Hematopoietic multipotent progenitor cell treated with erythropoietin and hydrocortisone succinate and interleukin-3 and kit ligand, for 8 days (in vitro differentiated cells): Measurements from ENCODE around the gene METTL8.

Experiments used
- DNase-seq: peaks from one replicate; pipeline ENCODE4 v3.0.0-alpha.2; 2015

METTL8 gene

DNA sequence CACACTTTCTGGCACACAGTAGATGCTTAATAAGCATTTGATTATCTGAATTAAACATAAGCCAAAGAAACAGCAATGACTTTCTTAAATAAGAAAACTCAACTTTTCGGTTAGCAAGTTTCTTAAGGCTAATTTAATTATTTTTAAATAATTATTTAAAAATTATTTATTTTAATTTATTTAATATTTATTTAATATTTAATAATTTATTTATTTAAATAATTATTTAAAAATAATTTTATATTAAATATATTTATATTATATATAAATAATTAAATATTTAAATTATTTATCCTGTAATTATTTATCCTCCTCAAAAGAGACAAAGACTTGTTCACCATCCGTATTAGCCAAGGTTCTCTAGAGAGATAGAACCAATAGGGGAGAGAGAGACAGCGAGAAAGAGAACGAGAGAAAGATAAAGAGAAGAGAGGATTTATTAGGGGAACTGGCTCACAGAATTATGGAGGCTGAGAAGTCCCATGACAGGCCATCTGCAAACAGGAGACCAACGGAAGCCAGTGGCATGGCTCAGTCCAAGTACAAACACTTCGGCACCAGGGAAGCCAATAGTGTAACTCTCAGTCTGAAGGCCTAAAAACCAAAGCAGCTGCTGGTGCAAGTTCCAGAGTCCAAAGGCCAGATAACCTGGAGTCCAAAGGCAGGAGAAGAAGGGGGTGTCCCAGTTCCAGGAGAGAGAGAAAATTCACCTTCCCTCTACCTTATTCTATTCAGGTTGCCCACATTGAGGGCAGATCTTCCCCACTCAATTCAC is 125.3 kb downstream of the METTL8 start:
- DNase-seq = no peak

DNA sequence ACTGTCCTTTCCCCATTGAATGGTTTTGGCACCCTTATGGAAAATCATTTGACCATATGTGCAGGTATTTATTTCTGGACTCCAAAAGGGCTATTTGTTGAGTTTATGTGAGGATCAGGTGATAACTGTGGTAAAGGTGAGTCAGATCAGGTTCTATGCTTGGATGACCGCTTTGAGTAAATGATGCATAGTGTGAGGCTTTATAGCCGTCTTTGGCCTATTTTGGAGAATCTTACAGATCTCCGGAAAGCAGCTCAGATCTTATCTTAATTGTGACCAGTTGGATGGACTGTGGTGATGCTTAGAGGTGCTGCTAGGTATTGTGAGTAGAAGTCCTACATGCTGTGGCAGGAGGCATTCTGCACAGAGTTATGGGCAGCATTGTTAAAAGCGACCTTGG is 126.2 kb downstream of the METTL8 start:
- no peak for DNase-seq

DNA sequence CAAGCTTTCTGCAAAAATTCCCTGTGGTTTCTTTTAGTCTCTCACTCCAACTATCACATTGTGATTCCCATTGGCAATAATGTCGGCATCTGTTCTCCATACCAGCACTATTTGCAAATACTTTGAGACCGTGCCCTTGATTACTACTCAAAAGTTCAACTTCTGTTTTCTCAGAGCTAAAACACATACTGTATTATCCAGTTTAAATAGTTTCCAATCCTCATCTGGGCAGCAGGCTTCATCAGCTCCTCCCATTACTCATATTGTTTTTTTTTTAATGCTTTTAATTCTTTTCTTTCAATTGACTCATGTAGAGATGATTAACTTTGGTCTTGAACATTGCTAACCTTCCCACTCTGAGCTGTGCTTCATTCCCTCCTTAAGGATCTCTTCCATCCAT is 135.8 kb downstream of the METTL8 start:
- no peak for DNase-seq

DNA sequence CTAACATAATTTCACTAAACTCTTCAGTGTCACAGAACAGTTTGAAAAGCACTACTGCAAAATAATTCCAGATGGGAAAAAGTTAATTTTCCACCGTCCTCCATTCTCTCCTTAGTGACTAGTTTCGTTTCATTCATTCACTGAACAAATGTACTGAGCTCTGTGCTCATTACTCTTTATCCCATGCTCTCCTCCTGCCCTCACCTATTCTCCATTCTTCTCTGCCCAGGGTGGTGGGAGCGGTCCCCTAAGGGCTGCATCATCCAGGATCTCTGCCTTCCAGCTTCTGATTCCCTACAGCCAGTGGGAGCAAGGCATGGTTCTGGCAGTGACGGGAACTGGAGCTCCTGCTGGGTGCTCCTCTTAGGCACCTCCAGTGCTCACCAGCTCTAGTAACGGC is 139.2 kb downstream of the METTL8 start:
- DNase-seq = no peak

DNA sequence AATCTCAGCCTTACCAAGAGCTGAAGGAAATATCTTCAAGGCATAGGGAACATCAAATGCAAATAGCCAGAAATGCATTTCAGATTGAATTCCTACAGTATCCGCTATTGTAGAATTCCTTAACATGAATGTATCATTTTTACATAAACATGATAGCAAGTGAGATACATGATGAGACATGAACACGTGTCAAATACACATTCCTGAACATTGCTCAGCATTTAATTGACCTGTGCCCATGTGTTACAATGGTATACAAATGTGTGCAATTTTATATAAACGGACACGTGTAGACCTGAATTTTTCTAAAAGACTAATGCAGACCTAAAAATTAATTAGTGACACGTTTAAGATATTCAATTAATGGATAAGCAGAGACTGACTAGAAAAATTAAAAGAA is 140.1 kb downstream of the METTL8 start:
- no peak for DNase-seq

DNA sequence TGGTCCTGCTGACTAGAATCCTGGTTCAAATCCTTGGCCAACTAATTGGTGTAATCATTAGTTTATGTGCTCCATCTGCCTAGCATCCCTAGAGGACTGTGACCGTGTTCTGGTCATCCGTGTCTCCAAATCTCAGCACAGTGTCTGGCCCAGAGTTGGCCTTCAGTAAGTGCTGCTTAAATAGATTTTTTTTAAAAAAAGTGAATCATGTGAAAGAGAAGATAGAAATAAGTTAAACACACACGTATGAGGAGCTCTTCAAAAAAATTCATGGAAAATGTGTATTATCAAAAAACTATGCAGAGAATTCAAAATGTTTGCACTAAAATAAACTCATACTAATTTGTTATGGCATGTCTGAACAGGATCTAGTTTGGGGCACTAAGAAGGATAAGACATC is 143.8 kb downstream of the METTL8 start:
- DNase-seq = no peak

DNA sequence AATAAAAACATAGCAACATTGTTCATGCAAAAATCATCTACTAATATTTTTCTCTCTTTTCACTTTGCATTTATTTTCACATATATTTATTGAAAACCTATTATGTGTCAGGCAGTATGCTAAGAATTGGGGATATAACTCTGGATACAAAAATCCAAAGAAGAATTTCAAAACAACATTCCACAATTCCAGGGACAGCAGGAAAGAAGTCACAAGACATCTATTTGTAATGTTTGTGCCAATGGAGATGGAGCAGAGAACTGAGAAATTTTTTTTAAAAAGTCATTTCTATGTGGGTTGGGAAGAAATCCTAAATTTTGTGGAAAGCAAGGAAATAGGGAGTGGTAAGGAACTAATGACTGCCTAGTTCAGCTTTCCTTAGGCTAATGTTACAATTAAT is 144.5 kb downstream of the METTL8 start:
- DNase-seq = no peak

DNA sequence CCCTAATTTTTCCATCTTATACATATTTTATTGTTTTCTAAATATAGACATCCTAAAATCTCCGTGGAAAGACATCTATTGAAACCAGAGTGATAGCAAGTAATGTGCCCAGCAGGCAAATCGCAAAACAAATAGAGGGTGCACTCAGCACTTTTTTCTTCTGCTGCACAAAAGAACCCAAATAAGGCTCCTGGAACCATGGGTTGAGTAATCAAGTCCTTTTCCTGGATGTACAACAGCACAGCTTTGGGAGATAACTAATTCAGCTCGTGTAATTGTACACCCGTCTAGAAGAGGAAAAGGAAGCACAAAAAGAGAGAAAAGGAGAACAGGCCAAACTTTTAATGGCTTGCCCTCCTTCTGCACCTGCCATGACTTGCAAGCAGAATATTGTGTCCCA is 146.2 kb downstream of the METTL8 start:
- no peak for DNase-seq

DNA sequence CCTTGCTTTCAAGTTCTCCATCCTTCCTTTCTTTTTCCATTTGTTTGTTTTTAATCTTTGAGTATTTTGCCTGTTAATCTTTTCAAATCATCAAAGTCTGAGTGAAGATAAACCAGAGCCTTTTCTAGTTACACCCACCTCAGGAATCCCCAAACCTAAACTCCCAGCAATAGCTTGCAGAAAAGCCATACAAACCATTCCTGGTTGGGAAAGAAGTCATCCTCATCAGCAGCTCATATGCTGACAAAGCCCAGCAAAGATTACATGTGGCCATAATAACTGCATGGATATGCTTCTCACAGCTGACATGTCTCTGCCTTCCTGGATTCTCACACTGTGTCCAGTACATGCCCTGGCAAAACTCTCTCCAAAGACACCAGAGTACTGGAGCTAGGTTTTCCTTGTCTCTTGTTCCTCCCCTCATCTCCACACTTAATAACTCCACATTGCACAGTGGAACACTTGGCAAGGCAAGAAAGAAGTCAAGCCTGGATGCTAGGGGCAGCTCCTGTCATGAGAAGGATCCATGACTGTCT is 146.7 kb downstream of the METTL8 start:
- no peak for DNase-seq

DNA sequence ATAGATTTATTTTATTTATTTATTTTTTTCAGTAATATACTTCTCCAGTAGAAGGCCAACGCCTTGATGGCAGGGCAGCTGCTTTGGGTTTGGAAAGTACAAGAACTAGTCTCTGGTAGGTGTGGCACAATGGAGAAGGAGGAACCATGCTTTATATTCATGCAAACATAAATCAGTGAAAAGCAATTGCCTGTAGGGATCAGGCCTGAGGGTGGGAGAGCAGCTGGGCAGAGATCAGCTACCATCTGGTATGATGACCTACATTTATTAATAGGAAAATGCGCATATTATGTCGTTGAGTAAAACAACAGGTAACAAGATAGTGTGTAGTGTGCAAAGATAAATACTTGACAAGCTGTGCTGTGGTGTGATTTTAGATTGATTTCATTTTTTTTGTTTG is 152.7 kb downstream of the METTL8 start:
- DNase-seq = no peak

DNA sequence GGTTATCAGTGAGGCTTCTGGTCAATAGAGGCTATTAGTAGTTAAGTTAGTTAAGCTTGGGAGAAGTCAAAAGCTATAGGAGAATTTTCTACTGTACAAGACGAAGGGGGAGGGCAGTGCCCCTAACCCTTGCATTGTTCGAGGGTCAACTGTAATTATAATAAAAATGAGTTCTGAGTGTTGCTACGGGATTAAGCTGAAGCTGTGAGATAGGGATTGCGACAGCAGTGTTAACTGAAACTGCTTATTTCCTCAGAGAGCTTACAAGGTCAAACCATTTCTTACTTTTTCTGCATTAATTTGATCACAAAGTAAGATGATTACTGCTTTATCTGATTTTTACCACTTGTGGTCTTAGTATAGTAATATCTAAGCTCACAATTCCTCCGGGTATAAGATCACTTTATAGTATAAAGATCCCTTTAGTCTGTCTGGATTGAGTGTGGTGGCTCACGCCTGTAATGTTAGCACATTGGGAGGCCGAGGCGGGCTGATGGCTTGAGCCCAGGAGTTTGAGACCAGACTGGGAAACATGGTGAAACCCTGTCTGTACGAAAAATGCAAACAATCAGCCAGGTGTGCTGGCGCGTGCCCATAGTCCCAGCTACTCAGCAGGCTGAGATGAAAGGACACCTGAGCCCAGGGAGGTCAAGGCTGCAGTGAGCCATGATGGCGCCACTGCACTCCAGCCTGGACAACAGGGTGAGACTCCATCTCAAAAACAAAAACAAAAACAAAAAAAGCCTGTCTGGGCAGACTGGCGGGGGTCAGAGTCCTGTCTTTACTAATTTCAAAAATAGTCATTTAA is 153.6 kb downstream of the METTL8 start:
- DNase-seq = no peak

DNA sequence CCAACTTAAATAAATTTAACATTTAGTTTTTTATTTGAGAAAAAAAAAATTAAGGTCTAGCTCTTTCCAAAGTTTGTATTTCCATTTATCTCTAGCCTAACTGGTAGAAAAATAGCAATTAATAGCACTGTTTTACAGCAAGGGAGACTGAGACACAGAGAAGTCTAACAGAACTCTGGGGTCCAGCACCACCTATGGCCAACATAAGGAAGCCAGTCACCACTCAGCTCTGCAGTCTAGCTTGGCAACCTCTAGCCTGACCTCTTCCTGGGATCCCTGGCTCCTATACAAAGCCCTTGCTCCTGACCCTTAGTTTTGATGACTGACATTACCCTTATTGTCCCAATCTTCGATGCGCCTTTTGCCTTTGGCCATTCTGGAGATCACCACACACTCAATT is 159.0 kb downstream of the METTL8 start:
- no peak for DNase-seq

DNA sequence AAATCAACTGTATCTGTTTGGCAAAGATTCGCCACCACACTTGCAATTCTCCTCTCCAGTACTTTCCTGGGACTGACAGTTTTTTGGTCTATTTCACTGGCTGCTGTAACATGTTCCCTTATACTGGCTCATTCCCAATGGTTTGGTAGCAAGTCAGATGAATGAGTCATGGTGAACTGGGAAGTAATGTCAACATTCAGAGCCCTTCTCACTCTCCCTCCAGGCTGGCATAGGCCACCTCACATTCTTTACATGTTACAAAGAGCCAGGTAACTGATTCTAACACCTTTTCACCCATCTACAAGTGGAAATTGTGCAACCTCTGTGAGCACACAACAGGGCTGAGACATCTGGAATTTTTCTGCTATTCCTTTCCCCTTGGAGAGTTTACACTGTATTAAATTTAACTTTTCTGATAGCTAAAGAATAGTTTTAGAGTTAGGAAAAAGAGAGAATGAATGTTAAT is 161.8 kb downstream of the METTL8 start:
- no peak for DNase-seq

DNA sequence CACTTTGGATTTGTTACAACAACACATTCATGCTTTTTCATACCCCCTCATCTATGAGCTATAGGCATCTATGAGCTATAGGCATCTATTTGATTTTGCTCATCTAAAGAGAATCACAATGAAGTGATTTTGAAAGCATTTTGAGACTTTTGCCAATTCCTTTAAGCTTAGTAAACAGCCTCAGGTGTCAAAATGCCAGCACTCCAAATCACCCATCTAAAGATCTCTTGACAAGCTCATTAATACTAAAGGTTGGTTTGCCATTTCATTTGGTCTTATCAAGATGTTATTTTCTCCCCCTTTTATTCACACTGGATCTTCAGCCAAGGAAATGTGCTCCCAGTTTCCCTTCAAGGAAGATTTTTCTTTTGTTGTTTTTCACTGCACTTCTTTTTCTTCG is 162.4 kb downstream of the METTL8 start:
- no peak for DNase-seq

DNA sequence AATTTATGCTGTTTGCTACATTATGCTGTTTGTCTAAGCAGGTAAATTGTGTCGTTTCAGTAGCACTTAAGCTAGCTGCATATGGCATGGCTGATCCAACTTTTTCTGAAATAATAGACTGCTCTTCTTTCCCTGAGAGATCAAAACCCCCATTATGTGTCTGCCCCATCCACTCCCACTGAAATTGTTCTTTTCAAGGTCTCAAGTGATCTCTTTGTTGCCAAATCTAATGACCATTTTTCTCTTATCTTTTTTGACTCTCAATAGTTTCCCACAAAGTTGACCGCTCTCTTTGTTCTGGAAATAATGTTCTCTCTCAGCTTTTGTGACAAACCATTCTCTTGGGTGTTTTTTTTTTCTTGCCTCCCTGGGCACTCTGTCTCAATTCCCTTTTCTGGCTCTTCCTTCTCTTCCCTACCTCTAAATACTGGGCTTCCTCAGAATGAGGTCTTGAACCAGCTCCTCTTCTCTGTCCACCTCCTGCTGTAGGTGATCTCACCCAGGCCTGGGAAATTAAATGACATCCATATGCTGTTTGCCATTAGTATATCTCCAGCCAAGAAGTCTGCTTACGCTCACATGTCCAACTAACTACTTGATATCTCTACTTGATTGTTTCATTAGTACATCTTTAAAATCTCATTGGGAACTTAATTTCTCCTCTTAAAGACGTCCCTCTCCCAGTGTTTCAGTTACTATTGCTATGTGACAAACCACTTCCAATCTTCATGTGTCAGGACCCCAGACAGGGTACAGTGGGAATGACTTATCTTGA is 165.7 kb downstream of the METTL8 start:
- no peak for DNase-seq
